Parathyroid adenoma (tissue), 2 donors: ENCODE data around the gene NTRK3.

Source experiments
- H2AFZ ChIP-seq: fragments of 300-600 bp; sonication (generic); one replicate; pipeline ENCODE4 v1.7.0; 2017; ENCODE audit warnings: antibody characterized with exemption, mild to moderate bottlenecking
- H3K27ac ChIP-seq: fragments of 300-600 bp; sonication (generic); one replicate; pipeline ENCODE4 v1.7.0; 2017
- H3K27me3 ChIP-seq: fragments of 300-600 bp; sonication (generic); one replicate; pipeline ENCODE4 v1.7.0; 2017; ENCODE audit warnings: low read length; ENCODE audit not compliant: control insufficient read depth, insufficient read depth
- H3K36me3 ChIP-seq: fragments of 300-600 bp; sonication (generic); one replicate; pipeline ENCODE4 v1.7.0; 2017; ENCODE audit warnings: low read length; ENCODE audit not compliant: control insufficient read depth, insufficient read depth
- H3K4me1 ChIP-seq: fragments of 300-600 bp; sonication (generic); one replicate; pipeline ENCODE4 v1.7.0; 2017; ENCODE audit warnings: control low read depth
- H3K4me2 ChIP-seq: fragments of 300-600 bp; sonication (generic); one replicate; pipeline ENCODE4 v1.7.0; 2017; ENCODE audit warnings: low read length
- H3K4me3 ChIP-seq: fragments of 300-600 bp; sonication (generic); one replicate; pipeline ENCODE4 v1.7.0; 2017; ENCODE audit warnings: low read depth, low read length
- H3K79me2 ChIP-seq: fragments of 300-600 bp; sonication (generic); one replicate; pipeline ENCODE4 v1.7.0; 2017; ENCODE audit warnings: control low read depth
- H3K9ac ChIP-seq: fragments of 300-600 bp; sonication (generic); one replicate; pipeline ENCODE4 v1.7.0; 2017; ENCODE audit warnings: mild to moderate bottlenecking
- H3K9me3 ChIP-seq: fragments of 300-600 bp; sonication (generic); one replicate; pipeline ENCODE4 v1.7.0; 2017; ENCODE audit warnings: low read length; ENCODE audit not compliant: control insufficient read depth
- TF ChIP-seq, protein P1 (sequence below): fragments of 300-600 bp; sonication (generic); IDR thresholded peaks from one replicate; pipeline ENCODE4 v1.7.0; 2017; ENCODE audit warnings: antibody characterized with exemption, mild to moderate bottlenecking
- donor health status: primary hyperparathyroidism.

Gene NTRK3

DNA sequence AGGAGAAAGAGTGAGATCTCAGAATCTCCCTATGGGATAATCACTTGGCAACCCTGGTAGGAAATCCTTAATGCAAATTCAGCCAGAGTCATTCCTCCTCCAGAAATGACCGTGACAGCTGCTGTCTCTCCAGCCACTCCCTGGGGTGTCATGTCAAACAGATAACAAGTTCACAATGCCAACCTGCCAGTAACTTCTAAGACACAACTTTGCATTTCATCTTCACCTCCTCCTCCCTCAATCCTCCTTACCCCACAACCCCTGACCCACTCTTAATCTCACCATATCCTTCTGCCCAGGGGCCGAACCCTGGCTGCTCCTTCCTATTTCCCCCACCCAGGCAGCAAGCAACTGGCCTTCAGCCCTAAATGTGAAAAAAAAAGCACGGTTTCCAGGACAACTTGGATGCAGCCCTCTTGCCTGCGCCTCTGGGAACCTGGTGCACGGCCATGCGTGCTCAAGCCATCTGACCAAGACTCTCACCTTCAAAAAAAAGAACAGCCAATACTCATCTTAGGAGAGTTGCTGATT lies 166.0 kb downstream of the NTRK3 start:
- H3K9me3 ChIP-seq, result no peaks in the 10 kb centered on the region
- no peak overlapping the region for H3K4me3 ChIP-seq
- TF ChIP-seq, protein P1, sequence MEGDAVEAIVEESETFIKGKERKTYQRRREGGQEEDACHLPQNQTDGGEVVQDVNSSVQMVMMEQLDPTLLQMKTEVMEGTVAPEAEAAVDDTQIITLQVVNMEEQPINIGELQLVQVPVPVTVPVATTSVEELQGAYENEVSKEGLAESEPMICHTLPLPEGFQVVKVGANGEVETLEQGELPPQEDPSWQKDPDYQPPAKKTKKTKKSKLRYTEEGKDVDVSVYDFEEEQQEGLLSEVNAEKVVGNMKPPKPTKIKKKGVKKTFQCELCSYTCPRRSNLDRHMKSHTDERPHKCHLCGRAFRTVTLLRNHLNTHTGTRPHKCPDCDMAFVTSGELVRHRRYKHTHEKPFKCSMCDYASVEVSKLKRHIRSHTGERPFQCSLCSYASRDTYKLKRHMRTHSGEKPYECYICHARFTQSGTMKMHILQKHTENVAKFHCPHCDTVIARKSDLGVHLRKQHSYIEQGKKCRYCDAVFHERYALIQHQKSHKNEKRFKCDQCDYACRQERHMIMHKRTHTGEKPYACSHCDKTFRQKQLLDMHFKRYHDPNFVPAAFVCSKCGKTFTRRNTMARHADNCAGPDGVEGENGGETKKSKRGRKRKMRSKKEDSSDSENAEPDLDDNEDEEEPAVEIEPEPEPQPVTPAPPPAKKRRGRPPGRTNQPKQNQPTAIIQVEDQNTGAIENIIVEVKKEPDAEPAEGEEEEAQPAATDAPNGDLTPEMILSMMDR, result no peak
- H3K9ac ChIP-seq, result no peak overlapping the region
- H3K79me2 ChIP-seq, result no peaks in the 10 kb centered on the region
- H3K4me1 ChIP-seq, result no peaks in the 10 kb centered on the region
- no peaks in the 10 kb centered on the region for H3K36me3 ChIP-seq
- no peak overlapping the region for H3K27ac ChIP-seq
- no peak overlapping the region for H3K4me2 ChIP-seq
- no peaks in the 10 kb centered on the region for H3K27me3 ChIP-seq
- no peak overlapping the region for H2AFZ ChIP-seq

DNA sequence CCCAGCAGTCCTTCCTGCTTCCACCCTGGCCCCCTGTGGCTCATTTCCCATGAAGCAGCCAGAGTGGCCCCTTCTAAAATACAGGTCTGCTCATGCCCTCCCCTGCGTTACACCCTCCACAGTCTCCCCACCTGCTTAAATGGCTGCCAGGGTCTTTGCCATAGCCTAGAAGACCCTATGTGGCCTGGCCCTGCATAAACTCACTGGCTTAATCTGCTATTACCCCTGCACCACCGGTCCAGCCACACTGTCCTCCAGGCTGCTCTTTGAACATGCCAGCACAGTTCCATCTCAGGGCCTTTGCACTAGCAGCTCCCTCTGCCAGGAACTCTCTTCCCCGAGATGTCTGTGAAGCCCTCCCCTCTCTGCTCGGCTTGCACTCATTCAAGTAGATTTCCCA lies 166.8 kb downstream of the NTRK3 start:
- TF ChIP-seq, protein P1, result no peak
- Histone ChIP-seq H3K4me2 (no peak overlapping the region), H3K9me3 (no peaks in the 10 kb centered on the region), H3K27me3 (no peaks in the 10 kb centered on the region), H3K4me3 (no peak overlapping the region), H3K27ac (no peak overlapping the region), H3K79me2 (no peaks in the 10 kb centered on the region), H3K36me3 (no peaks in the 10 kb centered on the region), H3K9ac (no peak overlapping the region), H3K4me1 (no peaks in the 10 kb centered on the region), H2AFZ (no peak overlapping the region)

DNA sequence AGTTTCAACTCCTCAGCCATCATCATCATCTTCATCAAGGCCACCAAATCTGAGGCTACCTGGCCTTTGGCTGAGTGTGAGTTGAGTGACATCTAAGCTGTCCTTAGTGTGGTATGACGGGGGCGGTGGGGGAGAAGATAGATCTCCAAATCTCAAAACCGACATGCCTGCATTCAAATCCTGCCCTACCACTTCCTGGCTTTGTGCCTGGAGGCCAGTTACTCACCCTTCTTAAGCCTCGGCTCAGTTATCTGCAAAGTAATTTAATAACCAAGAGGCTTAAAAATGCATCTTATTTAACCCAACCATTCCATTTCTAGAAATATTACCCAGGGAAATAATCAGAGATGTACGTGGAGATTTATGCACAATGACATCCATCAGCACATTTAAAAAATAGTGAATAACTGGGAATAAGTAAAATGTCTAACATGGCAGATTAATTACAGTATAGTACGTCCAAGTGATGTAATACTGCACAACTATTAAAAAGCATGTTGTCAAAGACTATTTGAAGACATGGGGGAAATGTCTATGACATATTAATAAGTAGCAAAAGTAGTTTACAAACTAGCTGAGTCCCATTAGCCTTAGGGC lies 167.4 kb downstream of the NTRK3 start:
- Histone ChIP-seq H3K27me3 (no peaks in the 10 kb centered on the region), H3K4me2 (no peak overlapping the region), H3K79me2 (no peaks in the 10 kb centered on the region), H3K9me3 (no peaks in the 10 kb centered on the region), H3K4me1 (no peaks in the 10 kb centered on the region), H3K36me3 (no peaks in the 10 kb centered on the region), H3K9ac (no peak overlapping the region), H3K4me3 (no peak overlapping the region), H3K27ac (no peak overlapping the region), H2AFZ (no peak overlapping the region)
- TF ChIP-seq, protein P1, result no peak

DNA sequence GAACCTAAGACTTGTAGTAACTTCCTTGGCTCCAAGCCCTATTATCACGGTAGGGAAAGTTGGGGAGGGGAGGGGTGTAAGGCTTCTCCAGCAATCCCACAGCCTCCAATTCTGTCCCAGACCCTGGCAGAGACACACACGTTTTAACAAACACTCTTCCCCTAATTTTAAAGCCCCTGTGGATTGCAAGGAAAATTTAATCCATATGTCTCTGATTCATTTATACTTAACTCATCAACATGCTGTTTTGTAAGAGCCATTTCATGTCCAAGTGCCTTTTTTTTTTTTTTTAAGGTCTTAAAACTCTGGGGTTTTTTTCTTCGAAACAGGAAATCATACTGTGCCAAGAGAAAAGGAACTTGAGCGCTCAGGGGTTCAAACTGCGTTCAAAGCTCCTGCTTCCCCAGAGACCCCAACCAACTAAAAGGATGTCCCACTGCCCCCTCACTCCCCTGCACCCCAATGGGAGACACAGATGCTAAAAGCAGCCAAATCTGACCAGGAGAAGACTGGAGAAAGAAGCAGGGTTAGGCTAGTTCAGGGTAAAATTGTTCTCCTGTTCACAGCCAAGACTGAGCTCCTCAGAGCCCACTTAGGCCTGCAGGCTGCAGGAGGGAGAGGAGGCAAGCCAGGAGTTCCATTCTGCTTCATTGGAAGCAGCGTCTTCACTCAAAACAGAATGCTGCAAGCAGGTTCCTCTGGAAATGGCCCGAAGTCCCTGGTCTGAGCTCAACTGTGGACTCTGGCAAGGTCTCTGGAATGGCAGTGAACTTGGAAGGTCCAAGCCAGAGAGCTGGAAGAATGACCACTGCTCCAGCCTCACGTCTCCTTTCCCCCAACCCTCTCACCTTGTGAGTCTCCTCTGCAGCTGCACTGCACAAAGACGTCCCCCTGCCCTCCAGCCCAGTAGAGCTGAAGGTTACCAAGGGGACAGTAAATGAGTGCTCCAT lies 172.5 kb downstream of the NTRK3 start:
- H3K9ac ChIP-seq, result no peak overlapping the region
- no peak overlapping the region for H2AFZ ChIP-seq
- H3K4me2 ChIP-seq, result no peak overlapping the region
- H3K27me3 ChIP-seq, result no peaks in the 10 kb centered on the region
- no peak overlapping the region for H3K4me3 ChIP-seq
- TF ChIP-seq, protein P1, result no peak
- H3K9me3 ChIP-seq, result no peaks in the 10 kb centered on the region
- no peaks in the 10 kb centered on the region for H3K79me2 ChIP-seq
- H3K27ac ChIP-seq, result no peak overlapping the region
- H3K4me1 ChIP-seq, result no peaks in the 10 kb centered on the region
- no peaks in the 10 kb centered on the region for H3K36me3 ChIP-seq
